Dermis microvascular lymphatic vessel endothelial cell (primary cell): Measurements from ENCODE around the gene KRT78. TPM values are rescaled to one million over a fixed set of nuclear protein-coding genes. Genes with fewer than 3 reads are reported as not detected.

Experiments
- DNase-seq, 2 donors: peaks; one replicate each; pipeline versions ENCODE4 v3.0.0 to v3.0.0-alpha.2; 2010; ENCODE audit warnings: low read depth in 2 of 2
- total RNA-seq: library from RNA; depleted of rRNA; stranded (reverse); fragments of >200 nt; gene quantifications from 2 replicates; pipeline ENCODE4 v1.2.1, GENCODE V29; 2014

Gene KRT78
- total RNA-seq, 1 donor from 2014 or later, result not detected

DNA sequence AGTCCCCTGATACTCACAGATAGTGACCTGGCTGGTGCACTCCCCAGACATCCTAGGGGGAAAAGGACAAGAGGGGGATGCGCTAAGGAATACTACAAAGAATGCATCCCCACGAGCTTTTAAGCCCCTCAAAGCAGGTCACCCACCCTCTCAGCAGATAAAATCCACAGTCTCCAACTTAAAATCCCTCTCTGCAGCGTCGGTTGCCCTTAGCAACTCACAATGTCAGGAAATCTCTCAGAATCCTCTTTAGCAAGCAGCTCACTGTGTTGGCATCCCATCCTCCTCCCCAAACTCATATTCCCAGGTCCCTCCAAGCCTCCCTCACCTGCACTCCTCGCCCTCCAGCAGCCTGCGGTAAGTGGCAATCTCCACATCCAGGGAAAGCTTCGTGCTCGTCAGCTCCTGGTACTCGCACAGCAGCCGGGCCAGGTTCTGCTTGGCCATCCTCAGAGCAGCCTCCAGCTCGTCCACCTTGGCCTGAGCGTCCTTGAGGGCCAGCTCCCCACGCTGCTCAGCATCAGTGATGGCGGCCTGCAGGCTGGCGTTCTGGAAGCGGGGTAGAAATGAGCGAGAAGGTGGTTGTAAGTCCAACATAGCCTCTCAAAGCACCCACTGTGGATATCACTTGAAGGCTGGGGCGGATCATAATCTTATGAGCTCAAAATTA lies 9.2 kb downstream of the KRT78 start:
- no peak for DNase-seq

DNA sequence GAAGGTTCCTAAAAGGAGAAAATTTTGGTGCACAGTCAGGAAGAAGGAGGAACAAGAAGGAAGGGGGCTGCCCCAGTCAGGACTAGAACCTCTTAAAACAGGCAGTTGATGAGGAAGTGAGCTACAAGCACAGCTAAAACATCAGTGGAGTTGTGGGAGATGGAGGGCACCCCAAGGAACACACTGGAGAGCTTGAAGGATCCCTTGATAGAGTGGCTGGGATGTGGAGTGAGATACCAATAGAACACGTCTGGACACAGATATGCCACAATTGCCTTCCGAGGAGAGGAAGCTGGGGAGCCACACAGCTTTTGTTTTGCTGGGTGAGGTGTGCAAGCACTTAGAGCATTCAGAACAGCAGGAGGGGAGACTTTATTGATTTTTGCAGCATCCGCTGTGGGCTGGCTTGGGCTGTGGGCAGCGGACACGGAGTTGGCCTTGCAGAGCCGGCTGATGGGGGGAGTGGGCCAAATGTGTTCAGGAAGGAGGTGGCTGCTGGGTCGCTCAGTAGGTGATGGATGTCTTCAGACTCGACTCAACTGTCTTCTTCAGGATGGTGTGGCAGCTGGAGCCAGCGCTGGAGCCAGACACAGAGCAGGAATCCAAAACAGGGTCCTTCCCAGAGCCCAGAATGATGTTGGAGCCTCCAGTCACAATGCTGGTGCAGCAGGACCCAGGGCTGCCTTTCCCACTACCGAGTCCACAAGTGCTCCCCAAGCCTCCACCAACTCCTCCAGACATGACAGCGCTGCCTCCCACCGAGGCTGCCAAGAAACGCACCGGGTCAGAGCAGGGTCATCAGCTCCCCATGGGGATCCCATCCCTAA lies 10.0 kb downstream of the KRT78 start:
- DNase-seq, result no peak

DNA sequence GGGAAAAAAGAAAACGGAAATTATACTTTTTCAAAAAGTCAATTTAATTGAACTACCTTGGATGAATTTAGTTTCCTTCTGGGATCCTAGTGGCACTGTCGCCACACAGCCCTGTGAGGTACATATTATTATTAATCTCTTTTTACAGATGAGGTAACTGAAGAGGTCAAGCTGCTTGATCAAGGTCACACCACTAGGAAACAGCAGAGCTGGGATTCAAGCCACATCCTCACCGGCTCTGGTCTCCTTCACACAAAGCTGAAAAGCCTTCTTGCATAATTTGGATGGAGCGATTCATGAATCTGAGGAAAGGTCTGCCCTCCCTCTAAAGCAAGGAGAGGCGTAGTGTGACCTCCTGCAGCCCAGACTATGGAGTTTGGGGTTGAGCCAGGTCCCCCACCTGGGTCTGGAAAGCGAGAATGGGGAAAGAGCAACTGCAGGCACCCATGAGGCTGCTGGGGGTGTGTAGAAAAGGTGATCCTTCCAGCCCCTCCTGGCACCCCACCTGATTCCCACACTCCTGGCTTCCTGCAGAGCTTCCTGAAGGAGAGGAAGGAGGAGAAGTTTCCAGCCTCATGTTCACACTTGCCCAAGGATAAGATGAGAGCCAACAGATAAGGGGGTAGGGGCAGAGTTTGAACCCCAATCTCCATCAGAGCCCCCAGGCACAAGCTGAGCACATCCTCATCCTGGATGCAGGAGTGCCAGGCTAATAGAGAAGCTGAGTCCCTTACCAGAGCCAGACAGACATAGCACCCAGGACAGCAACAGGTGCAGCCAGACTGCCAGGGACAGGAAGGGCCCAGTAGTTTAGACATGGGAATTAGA lies 10.8 kb downstream of the KRT78 start:
- DNase-seq, result no peak

DNA sequence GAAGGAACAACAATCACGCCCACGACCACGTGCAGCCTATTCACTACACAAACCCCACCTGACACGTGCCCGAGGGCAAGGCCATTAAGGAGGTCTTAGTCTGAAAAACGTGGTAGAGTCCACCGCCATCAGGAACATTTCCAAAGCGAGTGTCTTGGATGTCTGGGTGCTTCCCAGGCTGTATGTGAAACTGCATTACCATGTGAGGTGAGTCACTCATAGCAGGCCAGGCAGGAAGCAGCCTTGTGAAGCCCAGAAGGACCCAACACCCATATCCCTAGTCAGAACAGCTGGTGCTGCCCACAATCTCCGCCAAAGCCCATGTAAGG lies 11.4 kb downstream of the KRT78 start:
- DNase-seq, result peak in 1 of 2 donors; percentile 69

DNA sequence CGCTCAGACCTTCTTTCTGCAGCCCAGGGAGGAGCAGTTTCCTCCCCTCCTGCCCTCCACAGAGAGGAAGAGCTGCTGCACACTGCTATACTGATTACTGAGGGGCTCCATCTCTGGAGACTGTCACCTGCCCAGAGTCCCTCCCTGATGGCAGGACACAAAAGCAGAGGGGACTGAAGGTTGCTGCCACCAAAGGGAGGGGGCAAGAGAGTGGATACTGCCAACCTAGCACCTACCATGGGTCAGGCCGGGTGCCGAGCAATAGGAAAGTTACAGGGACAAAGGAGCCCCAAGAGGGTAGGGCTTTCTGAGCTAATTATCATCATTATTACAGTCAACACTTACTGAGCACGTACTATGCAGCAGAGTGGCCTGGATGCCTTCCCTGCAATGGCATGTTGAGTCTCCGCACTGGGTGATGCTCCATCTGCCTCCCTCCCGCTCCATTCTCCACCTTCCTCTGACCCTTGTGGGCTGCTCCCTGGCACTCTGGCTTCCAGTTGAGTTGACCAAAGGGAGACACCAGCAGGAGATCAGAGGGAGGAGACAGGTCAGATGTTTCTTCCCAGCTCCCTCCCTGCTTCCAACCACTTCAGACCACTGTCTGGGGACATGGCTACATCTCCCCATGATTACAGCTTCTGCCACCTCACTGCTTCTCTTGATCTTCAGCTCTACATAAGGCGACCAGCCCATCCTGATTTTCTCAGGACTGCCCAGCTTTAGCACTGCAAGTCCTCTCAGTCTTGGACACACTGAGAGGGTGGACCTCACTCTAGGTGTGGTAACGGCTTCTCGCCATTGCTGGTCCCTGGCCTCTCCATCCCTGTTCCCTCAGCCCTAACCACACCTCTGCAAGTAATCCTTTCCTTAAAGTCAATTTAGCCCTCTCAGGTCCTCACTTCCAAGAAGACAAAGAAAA lies 12.0 kb downstream of the KRT78 start:
- DNase-seq, result no peak

DNA sequence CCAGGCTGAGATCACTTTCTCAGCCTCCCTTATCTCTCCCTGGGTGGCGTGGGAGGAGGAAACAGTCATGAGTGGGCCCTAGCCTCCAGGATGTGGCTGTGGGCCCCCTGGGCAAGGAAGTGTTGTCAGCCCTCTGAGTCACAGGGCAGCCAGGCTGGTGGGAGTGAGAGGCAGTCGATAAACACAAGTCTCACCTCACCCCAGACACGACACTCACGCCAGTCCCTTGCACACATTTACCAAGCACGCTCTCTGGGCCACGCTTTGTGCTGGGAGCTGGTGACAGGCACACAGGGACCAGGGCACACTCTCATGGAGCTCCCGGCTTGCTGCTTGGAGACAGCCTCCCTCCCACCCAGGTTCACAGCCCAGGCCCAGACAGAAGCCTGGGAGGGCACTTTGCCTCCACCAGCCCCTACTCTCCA lies 12.7 kb downstream of the KRT78 start:
- DNase-seq, result peak in 1 of 2 donors; percentile 74

DNA sequence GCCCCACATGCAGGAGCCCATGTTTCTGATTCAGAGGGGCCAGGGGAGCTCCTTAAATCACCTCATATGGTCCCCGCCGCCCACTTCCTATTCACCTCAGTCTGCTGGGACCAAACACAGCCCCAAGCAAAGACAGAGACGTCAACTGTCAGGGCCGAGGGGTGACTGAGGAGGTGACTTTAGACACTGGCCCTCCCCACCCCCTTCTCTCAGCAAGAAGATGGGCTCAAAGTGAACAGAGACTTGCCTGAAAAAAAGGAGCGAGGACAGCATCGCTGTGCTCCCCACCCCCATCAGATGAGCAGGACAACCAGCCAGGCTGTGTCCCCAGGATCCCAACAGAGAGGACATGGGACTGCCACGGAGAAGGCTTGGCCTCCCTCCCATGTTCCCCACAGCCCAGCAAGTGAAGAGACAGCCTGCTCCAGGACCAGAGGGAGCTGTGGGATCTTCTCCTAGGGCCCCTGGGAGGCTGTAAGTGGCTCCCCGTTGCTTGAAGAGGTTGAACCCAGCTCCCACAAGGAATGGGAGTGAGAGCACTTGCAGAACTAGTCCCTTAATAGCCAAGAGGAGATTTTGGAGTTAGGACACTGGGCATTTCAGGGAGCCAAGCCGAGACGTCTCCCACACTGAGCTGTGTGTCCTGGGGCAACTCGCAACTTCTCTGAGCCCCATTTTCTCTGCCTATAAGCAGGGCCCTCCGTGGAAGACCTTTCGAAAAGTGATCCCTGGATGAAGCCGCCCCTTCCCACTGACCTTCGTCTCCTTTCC lies 13.3 kb downstream of the KRT78 start:
- DNase-seq, result no peak

DNA sequence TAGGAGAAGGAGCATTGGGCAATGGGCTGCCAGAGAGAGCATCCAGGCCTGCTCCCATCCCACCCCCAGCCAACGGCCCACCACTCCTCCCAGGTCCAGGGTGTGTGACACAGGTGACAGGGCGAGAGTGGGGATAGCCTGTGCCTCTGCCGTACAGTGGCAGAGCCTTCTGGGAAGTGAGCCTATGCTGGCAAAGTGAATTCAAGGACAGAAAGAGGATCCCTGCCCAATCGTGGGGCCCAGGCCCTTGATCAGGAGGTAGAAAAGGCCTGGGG lies 14.1 kb downstream of the KRT78 start:
- no peak for DNase-seq

DNA sequence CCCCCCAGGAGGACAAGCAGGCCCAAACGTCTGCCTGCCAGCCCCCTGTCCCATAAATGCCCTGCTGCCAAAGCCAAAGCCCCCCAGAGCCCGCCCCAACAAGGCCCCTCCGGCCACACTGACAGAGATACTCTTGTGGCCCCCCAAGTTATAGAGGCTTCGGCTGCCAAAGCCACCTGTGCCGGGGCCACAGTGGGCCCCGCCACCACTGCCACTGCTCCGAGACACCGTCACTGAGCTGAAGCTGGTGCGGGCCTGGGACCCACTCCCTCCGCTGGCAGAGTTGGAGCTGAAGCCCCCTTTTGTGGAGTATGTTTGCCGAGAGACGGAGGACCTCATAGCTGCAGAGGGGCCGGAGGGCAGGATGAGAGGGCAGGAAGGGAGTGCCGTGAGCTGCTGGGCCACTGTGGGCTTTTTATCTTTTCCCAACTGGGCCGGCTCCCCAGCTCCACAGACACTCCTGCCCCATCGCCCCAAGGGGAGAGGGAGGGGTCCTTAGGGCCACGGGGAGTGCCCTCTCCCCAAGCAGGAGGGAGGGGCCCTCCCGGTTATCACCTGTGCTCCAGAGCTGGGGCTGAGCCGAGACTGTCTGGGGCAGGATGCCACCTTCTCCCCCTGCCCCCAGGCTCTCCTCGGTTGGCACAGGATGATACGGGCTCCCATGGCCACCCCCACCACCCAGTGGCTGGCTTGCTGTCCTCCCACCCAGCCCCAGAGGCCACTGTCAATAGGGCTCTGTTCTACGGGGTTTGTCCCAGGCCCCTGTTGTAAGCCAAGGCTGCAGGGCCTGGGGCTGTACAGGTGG lies 14.7 kb downstream of the KRT78 start, which contains the start of gene KRT79:
TSS of gene KRT79 (minus strand) at position 390 of the 805 bp plus-strand sequence. CDS start at position 339, 51 bp downstream.
- DNase-seq, result no peak

DNA sequence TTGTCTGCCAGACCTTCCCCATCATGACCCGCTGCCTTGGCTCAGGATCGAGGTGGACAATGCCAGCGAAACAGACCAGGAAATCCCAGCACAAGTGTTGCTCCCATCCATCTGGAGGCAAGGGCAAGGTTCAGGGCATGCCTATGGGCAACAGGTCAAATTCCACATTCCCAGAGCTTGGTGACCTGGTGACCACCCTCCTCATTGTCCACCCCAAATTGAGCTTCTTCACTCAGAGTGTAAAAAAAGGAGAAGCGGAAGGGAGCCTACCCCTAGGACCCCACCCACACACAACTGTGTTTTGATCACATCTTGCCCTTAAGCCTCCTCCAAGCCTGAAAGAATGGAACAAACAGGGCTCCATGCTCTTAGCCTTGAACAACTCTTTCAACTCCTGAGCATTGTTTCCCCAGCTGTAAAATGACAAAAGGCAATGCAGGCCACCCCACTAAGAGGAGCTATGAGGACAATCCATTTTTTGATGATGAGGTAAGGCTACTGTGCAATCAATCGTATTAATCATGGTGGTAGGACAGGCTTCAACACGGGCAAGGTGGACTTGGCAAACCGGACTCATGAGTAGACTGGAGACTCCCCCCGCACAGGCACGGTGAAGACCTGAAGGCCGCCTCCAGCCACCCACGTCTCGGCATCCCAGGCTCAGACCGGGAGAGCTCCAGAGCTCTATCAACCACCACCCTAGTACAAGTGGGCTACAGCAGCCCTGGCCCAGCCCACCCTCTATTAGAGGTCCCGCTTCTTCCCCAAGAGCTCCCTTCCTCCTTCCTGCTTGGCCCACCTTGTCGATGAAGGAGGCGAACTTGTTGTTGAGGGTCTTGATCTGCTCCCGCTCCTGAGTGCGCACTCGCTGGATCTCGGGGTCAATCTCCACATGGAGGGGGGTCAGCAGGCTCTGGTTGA lies 15.5 kb downstream of the KRT78 start:
- no peak for DNase-seq

DNA sequence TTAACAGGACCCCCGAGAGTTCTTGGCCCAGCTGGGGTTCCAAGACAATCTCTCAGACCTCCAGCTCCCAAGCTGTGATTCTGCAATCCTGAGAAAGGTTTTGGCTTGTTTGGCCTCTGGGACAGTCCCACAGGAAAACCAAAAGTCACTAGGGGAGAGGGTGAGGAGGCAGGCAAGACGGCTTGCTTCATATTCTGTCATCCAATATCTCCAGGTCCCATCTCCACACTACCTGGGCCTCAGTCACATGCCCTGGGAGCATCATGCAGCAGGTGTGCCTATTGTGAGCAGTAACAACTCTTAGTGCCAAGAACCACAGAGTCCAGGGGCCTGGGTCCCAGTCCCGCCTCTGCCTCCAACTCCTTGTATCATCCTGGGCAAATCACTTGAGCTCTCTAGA lies 16.3 kb downstream of the KRT78 start:
- DNase-seq, result no peak

DNA sequence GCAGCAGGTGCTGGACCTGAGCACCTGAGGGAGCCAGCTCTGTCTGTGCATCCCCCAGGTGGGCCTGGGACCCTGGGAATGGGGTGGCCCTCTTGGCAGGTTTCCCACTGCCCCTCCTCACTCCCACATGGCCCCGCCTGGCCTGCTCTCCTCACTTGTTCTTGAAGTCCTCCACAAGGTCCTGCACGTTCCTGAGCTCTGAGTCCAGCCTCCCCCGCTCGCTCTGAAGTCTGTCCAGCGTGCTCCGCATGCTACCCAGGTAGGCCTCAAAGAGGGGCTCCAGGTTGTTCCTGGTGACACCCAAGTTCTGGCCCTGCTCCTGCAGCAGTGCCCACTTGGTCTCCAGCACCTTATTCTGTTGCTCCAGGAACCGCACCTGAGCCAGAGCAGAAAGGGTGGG lies 17.5 kb downstream of the KRT78 start:
- no peak for DNase-seq

DNA sequence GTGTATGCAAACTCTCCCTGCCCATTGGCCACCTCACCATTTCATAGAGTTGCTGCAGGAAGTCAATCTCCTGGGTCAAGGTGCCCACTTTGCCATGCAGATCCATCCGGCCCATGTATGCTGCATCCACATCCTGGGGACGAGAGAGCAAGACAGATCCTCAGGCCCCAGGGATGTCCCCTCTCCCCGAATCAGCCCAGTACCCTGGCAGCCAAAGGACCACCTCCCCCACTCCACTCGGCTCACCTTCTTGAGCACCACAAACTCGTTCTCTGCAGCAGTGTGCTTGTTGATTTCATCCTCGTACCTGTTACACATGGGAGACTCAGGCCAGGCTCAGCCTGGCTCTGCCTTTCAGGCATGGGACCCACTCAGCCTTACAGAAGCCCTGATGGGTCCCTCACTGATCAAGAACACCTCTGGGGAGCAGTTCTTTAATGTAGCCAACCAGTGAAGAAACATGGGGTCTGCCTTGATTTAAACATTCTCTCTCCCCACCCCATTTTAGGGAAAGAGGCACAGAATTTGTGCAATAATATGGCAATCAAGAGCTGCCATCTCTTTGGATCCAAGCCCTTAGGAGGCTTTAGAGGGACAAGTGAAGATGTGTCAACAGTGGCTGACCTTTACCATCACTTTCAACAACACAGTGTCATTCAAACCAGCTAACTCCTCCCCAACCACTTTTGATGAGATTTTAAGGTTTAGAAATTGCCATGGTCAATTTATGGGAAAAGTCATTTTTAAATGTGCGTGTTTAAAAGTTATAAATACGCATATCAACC lies 18.6 kb downstream of the KRT78 start:
- DNase-seq, result no peak

DNA sequence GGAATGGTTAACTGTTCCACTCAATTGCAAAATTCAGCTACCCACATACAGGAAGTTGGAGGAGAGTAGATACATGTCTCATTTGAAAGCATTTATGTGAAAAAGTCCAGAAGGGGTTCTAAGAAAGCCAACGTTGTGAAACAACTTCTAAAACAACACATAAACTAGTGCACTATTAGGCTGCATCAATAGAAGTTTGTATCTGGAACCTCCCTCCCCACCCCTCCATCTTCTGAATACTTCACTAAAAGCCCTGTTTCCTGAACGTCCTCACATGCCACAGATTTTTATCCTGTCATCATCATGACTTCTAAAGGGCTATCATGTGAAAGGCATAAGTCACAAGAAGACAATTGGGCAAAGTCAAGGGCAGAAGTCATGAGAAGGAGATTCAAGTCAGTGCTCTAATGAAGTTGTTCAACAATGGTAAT lies 20.2 kb downstream of the KRT78 start:
- no peak for DNase-seq

DNA sequence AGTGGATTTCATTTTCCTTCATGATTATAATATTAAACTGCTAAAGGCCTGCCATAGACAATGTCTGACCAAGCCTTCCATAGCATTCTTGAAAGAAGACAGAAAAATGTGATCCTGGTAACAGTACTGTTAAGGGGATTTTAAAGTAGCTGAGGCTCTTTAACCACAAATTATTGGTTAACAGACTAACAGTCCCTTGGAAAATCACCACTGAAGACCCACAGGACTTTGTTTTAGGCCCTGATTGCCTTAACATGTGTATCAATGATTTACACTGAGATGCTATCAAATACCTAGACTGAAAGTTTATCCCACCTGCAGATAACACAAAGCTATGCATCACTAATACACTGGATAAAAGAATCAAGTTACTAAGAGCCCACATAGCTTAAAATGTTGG lies 20.6 kb downstream of the KRT78 start:
- DNase-seq, result no peak

DNA sequence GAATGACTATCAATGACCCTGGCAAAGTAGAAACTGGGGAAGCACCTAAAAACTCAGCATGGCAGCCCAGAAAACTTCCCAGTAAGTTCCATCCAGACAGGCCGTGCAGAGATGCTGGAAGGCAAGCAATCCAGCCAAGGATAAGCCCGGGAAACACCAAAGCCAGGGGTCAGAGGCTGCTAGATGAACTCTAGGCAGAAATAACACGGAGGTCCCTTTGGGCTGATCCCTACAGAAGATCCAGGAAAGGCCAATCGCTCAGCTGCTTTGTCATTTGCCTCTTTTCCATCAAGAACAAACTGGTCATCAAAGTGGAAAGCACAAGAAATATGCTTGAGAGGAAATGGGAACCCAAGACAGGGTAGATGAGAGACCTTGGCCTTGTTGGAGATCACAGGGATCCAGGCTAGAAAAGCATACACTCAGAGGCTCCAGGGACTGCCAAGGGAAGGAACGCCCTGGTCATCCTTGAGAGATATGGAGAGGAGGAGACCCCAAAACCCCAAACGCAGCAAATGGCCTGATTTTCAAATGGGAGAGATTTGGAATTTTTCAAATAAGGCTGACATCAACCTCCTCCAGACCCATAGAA lies 21.2 kb downstream of the KRT78 start:
- DNase-seq, result no peak
